PFSK-1 (cell line): ENCODE data around the gene CRCP.

Source experiments
- FOXP2 ChIP-seq: optimal IDR thresholded peaks from 2 replicates; pipeline ENCODE3; 2011; ENCODE audit warnings: borderline replicate concordance, control low read depth, inconsistent platforms; ENCODE audit not compliant: insufficient read depth; ENCODE audit errors: extremely low read length, extremely low read depth
- POLR2AphosphoS5 ChIP-seq: IDR thresholded peaks from 2 replicates; pipeline ENCODE4 v1.6.1; 2012; ENCODE audit warnings: low read depth, mild to moderate bottlenecking, control low read depth, low read length, moderate library complexity
- SIN3A ChIP-seq: IDR thresholded peaks from 2 replicates; pipeline ENCODE4 v1.6.1; 2012; ENCODE audit warnings: mild to moderate bottlenecking, low read length, moderate library complexity, borderline replicate concordance; ENCODE audit not compliant: insufficient read depth
- TAF1 ChIP-seq: IDR thresholded peaks from 2 replicates; pipeline ENCODE4 v1.6.1; 2012; ENCODE audit warnings: low read length, control low read depth, borderline replicate concordance; ENCODE audit not compliant: insufficient read depth
- TF ChIP-seq, protein P1 (sequence below), 2 experiments: IDR thresholded peaks; 2 replicates each; pipeline versions ENCODE4 v1.6.1 to v1.8.0; 2011 to 2012; ENCODE audit warnings: low read depth in 2 of 2, low read length in 2 of 2, control low read depth in 1 of 2, inconsistent platforms in 1 of 2, mild to moderate bottlenecking in 1 of 2, moderate library complexity in 1 of 2; ENCODE audit not compliant: insufficient read depth in 1 of 2

- TF ChIP-seq POLR2AphosphoS5 (no peak), SIN3A (no peak), TAF1 (no peak), FOXP2 (no peak)
- TF ChIP-seq, protein P1, sequence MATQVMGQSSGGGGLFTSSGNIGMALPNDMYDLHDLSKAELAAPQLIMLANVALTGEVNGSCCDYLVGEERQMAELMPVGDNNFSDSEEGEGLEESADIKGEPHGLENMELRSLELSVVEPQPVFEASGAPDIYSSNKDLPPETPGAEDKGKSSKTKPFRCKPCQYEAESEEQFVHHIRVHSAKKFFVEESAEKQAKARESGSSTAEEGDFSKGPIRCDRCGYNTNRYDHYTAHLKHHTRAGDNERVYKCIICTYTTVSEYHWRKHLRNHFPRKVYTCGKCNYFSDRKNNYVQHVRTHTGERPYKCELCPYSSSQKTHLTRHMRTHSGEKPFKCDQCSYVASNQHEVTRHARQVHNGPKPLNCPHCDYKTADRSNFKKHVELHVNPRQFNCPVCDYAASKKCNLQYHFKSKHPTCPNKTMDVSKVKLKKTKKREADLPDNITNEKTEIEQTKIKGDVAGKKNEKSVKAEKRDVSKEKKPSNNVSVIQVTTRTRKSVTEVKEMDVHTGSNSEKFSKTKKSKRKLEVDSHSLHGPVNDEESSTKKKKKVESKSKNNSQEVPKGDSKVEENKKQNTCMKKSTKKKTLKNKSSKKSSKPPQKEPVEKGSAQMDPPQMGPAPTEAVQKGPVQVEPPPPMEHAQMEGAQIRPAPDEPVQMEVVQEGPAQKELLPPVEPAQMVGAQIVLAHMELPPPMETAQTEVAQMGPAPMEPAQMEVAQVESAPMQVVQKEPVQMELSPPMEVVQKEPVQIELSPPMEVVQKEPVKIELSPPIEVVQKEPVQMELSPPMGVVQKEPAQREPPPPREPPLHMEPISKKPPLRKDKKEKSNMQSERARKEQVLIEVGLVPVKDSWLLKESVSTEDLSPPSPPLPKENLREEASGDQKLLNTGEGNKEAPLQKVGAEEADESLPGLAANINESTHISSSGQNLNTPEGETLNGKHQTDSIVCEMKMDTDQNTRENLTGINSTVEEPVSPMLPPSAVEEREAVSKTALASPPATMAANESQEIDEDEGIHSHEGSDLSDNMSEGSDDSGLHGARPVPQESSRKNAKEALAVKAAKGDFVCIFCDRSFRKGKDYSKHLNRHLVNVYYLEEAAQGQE (IDR thresholded peaks at IDR 0.05; ENCODE audit: insufficient read depth in 1 of 2, low read depth in 2 of 2, low read length in 2 of 2): no peak
Measured at GRCh38 chr7:66146701-66147100, 32.1 kb downstream of the CRCP start.
